CD14-positive monocyte (primary cell): ENCODE measurements around the gene AHNAK. TPM values are rescaled to one million over a fixed set of nuclear protein-coding genes. Genes with fewer than 3 reads are reported as not detected.

Experiments used
- DNase-seq, 3 donors: peaks; one replicate each; pipeline ENCODE4 v3.0.0-alpha.2; 2011 to 2022
- H2AFZ ChIP-seq: 2 replicates; pipeline ENCODE4 v1.6.0; 2012; ENCODE audit warnings: mild to moderate bottlenecking, low read depth, low read length, inconsistent platforms; ENCODE audit not compliant: insufficient read depth, poor library complexity, severe bottlenecking
- H3K27ac ChIP-seq, 2 donors: 1 replicate in 1 of 2; 2 replicates in 1 of 2; pipeline ENCODE4 v1.5.1; 2012 to 2013; ENCODE audit warnings: low read length in 2 of 2, control low read depth in 1 of 2, inconsistent platforms in 1 of 2, low read depth in 1 of 2, mild to moderate bottlenecking in 1 of 2
- H3K27me3 ChIP-seq, 2 donors: one replicate each; pipeline versions ENCODE4 v1.6.0 to v1.6.1; 2011 to 2013; ENCODE audit warnings: low read length in 2 of 2; ENCODE audit not compliant: control insufficient read depth in 2 of 2, insufficient read depth in 2 of 2
- H3K36me3 ChIP-seq, 2 donors: replicated peaks in 1 of 2; 1 replicate in 1 of 2; 2 replicates in 1 of 2; pipeline versions ENCODE4 v1.5.1 to v1.6.1; 2012 to 2013; ENCODE audit warnings: low read length in 2 of 2, control low read depth in 1 of 2, inconsistent platforms in 1 of 2, mild to moderate bottlenecking in 1 of 2; ENCODE audit not compliant: insufficient read depth in 2 of 2, control insufficient read depth in 1 of 2
- H3K4me1 ChIP-seq, 2 donors: 1 replicate in 1 of 2; 2 replicates in 1 of 2; pipeline versions ENCODE4 v1.5.1 to v1.6.1; 2012 to 2013; ENCODE audit warnings: low read length in 2 of 2, control low read depth in 1 of 2, inconsistent platforms in 1 of 2, mild to moderate bottlenecking in 1 of 2, moderate library complexity in 1 of 2; ENCODE audit not compliant: insufficient read depth in 2 of 2, control insufficient read depth in 1 of 2
- H3K4me2 ChIP-seq: replicated peaks from 2 replicates; pipeline ENCODE3; 2012; ENCODE audit warnings: low read length, moderate library complexity, mild to moderate bottlenecking; ENCODE audit not compliant: poor library complexity, severe bottlenecking; ENCODE audit errors: extremely low read depth
- H3K4me3 ChIP-seq, 3 experiments: fragments of 200-600 bp in 1 of 3; sonication (generic) in 1 of 3; replicated peaks in 1 of 3; 1 replicate in 2 of 3; 2 replicates in 1 of 3; pipeline ENCODE4 v1.5.1; 2011 to 2013; ENCODE audit warnings: low read length in 3 of 3, mild to moderate bottlenecking in 3 of 3, control low read depth in 2 of 3, low read depth in 2 of 3, inconsistent platforms in 1 of 3, moderate library complexity in 1 of 3
- H3K79me2 ChIP-seq: 2 replicates; pipeline ENCODE4 v1.6.0; 2012; ENCODE audit warnings: mild to moderate bottlenecking, control low read depth, inconsistent platforms, low read length, moderate library complexity; ENCODE audit not compliant: insufficient read depth
- H3K9ac ChIP-seq: 2 replicates; pipeline ENCODE4 v1.6.0; 2017; ENCODE audit warnings: low read length, mild to moderate bottlenecking; ENCODE audit not compliant: insufficient read depth, poor library complexity, severe bottlenecking
- H3K9me3 ChIP-seq, 2 donors: replicated peaks in 1 of 2; 1 replicate in 1 of 2; 2 replicates in 1 of 2; pipeline versions ENCODE4 v1.5.1 to v1.6.1; 2012 to 2013; ENCODE audit warnings: low read length in 2 of 2, control low read depth in 1 of 2; ENCODE audit not compliant: control insufficient read depth in 1 of 2, insufficient read depth in 1 of 2
- H4K20me1 ChIP-seq: 2 replicates; pipeline ENCODE4 v1.6.0; 2012; ENCODE audit warnings: mild to moderate bottlenecking, low read length, control low read depth, moderate library complexity; ENCODE audit not compliant: insufficient read depth
- H3K27ac Mint-ChIP-seq, 7 donors: one replicate each; pipeline ENCODE4 v1.8.0; 2020; ENCODE audit warnings: mild to moderate bottlenecking in 7 of 7, mixed read lengths in 7 of 7, moderate library complexity in 6 of 7, inconsistent platforms in 2 of 7
- H3K27me3 Mint-ChIP-seq, 3 donors: one replicate each; pipeline ENCODE4 v1.8.0; 2021 to 2022; ENCODE audit warnings: low read depth in 3 of 3, mild to moderate bottlenecking in 3 of 3, mixed read lengths in 3 of 3, moderate library complexity in 3 of 3, inconsistent platforms in 1 of 3
- H3K36me3 Mint-ChIP-seq, 2 donors: one replicate each; pipeline ENCODE4 v1.8.0; 2020; ENCODE audit warnings: mixed read lengths in 2 of 2, inconsistent platforms in 1 of 2, mild to moderate bottlenecking in 1 of 2
- H3K4me1 Mint-ChIP-seq: one replicate; pipeline ENCODE4 v1.8.0; 2020; ENCODE audit warnings: mild to moderate bottlenecking, mixed read lengths
- H3K4me3 Mint-ChIP-seq, 2 donors: one replicate each; pipeline ENCODE4 v1.8.0; 2020; ENCODE audit warnings: mild to moderate bottlenecking in 2 of 2, mixed read lengths in 2 of 2, moderate library complexity in 1 of 2
- H3K9me3 Mint-ChIP-seq, 7 donors: one replicate each; pipeline ENCODE4 v1.8.0; 2020 to 2022; ENCODE audit warnings: mixed read lengths in 7 of 7, mild to moderate bottlenecking in 6 of 7, moderate library complexity in 6 of 7, inconsistent platforms in 2 of 7
- WGBS: methylation state at CpG from one replicate; pipeline ENCODE4 v1.1.5; 2013; ENCODE audit warnings: missing lambda C conversion rate; ENCODE audit not compliant: insufficient coverage; 5-methylcytosine and 5-hydroxymethylcytosine counted together
- intact Hi-C, 2 donors: fragments of 100-400 bp; cut with micrococcal nuclease; formaldehyde crosslinking; loops; one replicate each; pipeline versions ENCODE4 v1.15.0 to v1.15.1; 2023
- polyA plus RNA-seq, 3 donors: library from polyadenylated mRNA; depleted of rRNA in 1 of 3; unstranded in 2 of 3; stranded (reverse) in 1 of 3; fragments of 300-500 nt in 2 of 3; fragments of >200 nt in 1 of 3; fragmentation: Illumina TruSeq in 2 of 3; gene quantifications; 1 replicate in 2 of 3; 2 replicates in 1 of 3; pipeline ENCODE4 v1.2.3, GENCODE V29; 2012 to 2021
- TF ChIP-seq, protein P1 (sequence below): fragments of 200-600 bp; IDR thresholded peaks from one replicate; pipeline ENCODE4 v1.8.0; 2022; ENCODE audit warnings: antibody characterized with exemption, mild to moderate bottlenecking

Gene AHNAK
- polyA plus RNA-seq, 3 donors = 80.0 to 201 (median 103) TPM

DNA sequence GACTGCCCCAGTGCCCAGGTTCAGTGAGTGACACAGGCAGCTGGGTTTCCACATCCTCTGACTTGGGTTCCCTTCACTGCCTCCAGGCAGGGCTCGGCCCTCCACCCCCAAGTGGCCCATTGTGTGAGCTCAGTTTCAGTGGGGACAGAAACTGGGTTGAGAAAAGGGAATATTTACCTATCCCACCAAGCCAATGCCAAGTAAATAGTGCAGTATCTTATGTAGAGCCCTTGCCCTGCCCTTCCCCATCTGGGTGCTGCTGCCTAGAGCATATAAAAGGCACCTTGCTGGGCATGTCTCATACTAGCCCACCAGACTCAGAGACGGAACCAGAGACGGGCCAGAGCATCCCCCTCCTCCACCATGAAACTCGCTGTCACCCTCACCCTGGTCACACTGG is 127.9 kb downstream of the AHNAK start, which contains the start of gene SCGB1A1:
SCGB1A1 (plus strand) TSS at position 301 of the 400 bp plus-strand sequence; CDS start at position 364, 63 bp downstream.
- intact Hi-C loops = no loop called here

DNA sequence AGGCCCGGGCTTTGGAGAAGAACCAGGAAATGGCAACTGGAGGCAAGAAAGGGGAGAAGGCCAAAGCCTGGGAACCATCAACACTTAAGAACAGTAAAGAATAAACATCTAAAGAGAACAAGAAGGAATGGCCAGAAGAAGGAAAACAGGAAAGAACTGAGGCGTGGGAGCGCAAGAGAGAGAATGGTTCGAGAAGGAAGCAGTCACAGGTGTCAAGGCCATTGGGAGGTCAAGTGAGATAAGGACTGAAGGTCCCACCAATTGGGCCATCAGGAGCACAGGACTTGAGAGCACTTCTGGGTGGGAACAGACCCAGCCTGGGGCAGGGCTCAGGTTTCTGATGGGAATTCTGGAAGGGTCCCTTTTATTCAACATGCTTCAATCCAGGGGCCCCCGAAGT is 128.5 kb downstream of the AHNAK start:
- Mint-ChIP-seq H3K4me3 (no peak overlapping the region), H3K4me1 (peaks cover 36% of the 10 kb centered on the region), H3K27me3 (peaks cover 0 to 8% (median 2%) of the 10 kb centered on the region in 3 donors), H3K9me3 (peaks cover 0 to 2% (median 0%) of the 10 kb centered on the region in 7 donors), H3K27ac (no peak overlapping the region), H3K36me3 (peaks cover 5 to 36% of the 10 kb centered on the region in 2 donors)
- no peak overlapping the region for H2AFZ ChIP-seq
- no peak overlapping the region for H3K4me2 ChIP-seq
- no peaks in the 10 kb centered on the region for H4K20me1 ChIP-seq
- H3K9me3 ChIP-seq = no peaks in the 10 kb centered on the region
- peaks cover 0 to 9% of the 10 kb centered on the region in 2 donors for H3K36me3 ChIP-seq
- H3K4me3 ChIP-seq = no peak overlapping the region
- H3K27me3 ChIP-seq = no peaks in the 10 kb centered on the region
- DNase-seq = no peak
- TF ChIP-seq, protein P1, sequence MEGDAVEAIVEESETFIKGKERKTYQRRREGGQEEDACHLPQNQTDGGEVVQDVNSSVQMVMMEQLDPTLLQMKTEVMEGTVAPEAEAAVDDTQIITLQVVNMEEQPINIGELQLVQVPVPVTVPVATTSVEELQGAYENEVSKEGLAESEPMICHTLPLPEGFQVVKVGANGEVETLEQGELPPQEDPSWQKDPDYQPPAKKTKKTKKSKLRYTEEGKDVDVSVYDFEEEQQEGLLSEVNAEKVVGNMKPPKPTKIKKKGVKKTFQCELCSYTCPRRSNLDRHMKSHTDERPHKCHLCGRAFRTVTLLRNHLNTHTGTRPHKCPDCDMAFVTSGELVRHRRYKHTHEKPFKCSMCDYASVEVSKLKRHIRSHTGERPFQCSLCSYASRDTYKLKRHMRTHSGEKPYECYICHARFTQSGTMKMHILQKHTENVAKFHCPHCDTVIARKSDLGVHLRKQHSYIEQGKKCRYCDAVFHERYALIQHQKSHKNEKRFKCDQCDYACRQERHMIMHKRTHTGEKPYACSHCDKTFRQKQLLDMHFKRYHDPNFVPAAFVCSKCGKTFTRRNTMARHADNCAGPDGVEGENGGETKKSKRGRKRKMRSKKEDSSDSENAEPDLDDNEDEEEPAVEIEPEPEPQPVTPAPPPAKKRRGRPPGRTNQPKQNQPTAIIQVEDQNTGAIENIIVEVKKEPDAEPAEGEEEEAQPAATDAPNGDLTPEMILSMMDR = no peak
- H3K4me1 ChIP-seq = peaks cover 23 to 24% of the 10 kb centered on the region in 2 donors
- WGBS = 90% methylated on average over 3 of the region's 5 CpGs
- intact Hi-C loops = no loop called here
- peaks cover 8% of the 10 kb centered on the region for H3K79me2 ChIP-seq
- H3K9ac ChIP-seq = no peak overlapping the region
- no peak overlapping the region for H3K27ac ChIP-seq

More for the DNA sequence above, 127.9 kb downstream of the AHNAK start, which contains the start of gene SCGB1A1:
- H3K4me3 ChIP-seq = no peak within 1 kb of the TSS
- H3K79me2 ChIP-seq = peaks cover 12% of the 10 kb centered on the region
- no peak within 1 kb of the TSS for H3K4me2 ChIP-seq
- peak within 1 kb of the TSS in 2 of 7 donors; percentile 34 to 45 for H3K27ac Mint-ChIP-seq
- no peak for DNase-seq
- H4K20me1 ChIP-seq = no peaks in the 10 kb centered on the region
- H3K4me3 Mint-ChIP-seq = peak within 1 kb of the TSS in 1 of 2 donors; percentile 24
- H3K9ac ChIP-seq = peak within 1 kb of the TSS; percentile 36
- no peaks in the 10 kb centered on the region for H3K9me3 ChIP-seq
- no peak within 1 kb of the TSS for H3K27ac ChIP-seq
- H3K27me3 Mint-ChIP-seq = peaks cover 2 to 7% (median 2%) of the 10 kb centered on the region in 3 donors
- TF ChIP-seq, protein P1 = no peak
- H3K36me3 Mint-ChIP-seq = peaks cover 5 to 39% of the 10 kb centered on the region in 2 donors
- peaks cover 0 to 9% of the 10 kb centered on the region in 2 donors for H3K36me3 ChIP-seq
- peaks cover 0 to 2% (median 0%) of the 10 kb centered on the region in 7 donors for H3K9me3 Mint-ChIP-seq
- 78% methylated on average over 3 of the region's 4 CpGs for WGBS
- peaks cover 42% of the 10 kb centered on the region for H3K4me1 Mint-ChIP-seq
- peaks cover 24 to 29% of the 10 kb centered on the region in 2 donors for H3K4me1 ChIP-seq
- no peak within 1 kb of the TSS for H2AFZ ChIP-seq
- H3K27me3 ChIP-seq = no peaks in the 10 kb centered on the region
